ENCODE results near the gene PPP6R2.

The PPP6R2 gene

DNA sequence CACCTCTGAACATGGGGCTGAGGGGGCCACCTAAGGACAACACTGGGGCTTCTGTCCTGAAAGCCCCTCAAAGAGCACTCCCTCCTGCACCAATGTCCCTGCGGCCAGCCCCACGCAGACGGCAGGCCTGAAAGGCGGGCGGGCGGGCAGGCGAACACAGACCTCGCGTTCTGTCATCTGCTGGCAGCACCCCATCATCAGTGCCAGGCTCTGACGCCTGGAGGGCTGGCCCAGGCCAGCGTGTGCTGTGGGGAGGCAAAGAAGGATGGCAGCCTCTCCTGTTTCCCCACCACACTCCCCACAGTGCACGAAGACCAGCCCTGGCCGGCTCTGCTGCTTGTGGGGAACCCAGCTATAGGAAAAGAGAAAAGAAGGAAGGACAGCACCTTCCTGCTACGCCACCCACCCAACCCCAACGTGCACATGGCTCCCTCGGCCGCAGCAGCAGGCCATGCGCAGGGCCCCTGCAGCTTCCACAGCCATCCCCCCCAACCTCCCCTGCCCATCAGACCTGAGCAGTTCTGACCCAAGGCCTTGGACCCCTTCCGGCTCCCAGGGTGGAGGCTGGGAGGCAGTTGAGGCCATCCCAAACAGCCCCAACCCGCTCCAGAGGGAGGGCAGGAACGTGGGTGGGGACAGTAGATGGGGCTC is 128.2 kb downstream of the PPP6R2 start:
- Histone ChIP-seq H3K9me3 (ENCODE audit: control extremely low read depth in 1 of 5, control insufficient read depth in 4 of 5, insufficient read depth in 2 of 5, low read depth in 1 of 5, low read length in 4 of 5) (no peaks in the 10 kb centered on the region), H3K27ac (ENCODE audit: insufficient read depth in 1 of 2, low read depth in 1 of 2, low read length in 2 of 2, poor library complexity in 1 of 2, severe bottlenecking in 2 of 2) (peak overlapping the region; percentile 7 to 76), H3K4me3 (ENCODE audit: control insufficient read depth in 1 of 7, extremely low read depth in 1 of 7, insufficient read depth in 4 of 7, low read depth in 2 of 7, low read length in 6 of 7) (peak overlapping the region in 1 of 7 experiments; percentile 30), H3K27me3 (replicated peaks in 2 of 5; ENCODE audit: control insufficient read depth in 4 of 5, insufficient read depth in 5 of 5, low read length in 4 of 5) (no peaks in the 10 kb centered on the region), H3K36me3 (ENCODE audit: control insufficient read depth in 4 of 4, insufficient read depth in 4 of 4, low read length in 3 of 4) (peaks cover 3 to 14% (median 10%) of the 10 kb centered on the region in 4 experiments), H3K4me1 (ENCODE audit: control extremely low read depth in 1 of 4, control insufficient read depth in 4 of 4, insufficient read depth in 4 of 4, low read length in 3 of 4) (peaks cover 4 to 74% (median 71%) of the 10 kb centered on the region in 4 experiments)
- POLR2A ChIA-PET = interaction anchor here (0.6 to 1.7 kb wide), 3 partner anchors 9 to 36 kb away, joined by 3 to 4 read pairs (median 3); partner anchors contain the start of genes LMF2 and NCAPH2
- no peak for DNase-seq
- CTCF ChIA-PET = interaction anchor here (0.9 to 2.8 kb wide), 5 partner anchors 16 to 195 kb away, joined by 3 to 13 read pairs (median 5); partner anchors contain the start of gene SCO2
- 93% methylated on average over 4 of the region's 21 CpGs for WGBS (ENCODE audit: insufficient coverage)

DNA sequence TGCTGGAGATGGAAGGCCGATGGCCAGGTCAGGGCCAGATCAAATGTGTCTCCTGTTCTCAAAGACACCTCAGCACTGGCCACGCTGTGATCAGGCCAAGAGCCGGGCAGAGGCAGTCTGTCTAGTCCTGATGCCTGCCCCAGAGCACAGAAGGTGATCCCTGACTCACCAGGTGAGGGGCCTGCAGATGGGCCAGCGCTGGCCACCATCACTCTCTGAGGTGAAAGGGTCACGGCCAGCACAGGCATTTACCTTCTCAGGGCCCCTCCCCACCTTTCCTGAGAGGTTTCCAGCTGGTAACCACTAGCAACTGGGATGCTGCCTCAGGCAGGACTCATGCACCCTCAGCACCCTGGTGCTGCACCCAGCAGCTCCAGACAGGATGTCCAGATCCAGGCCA is 128.8 kb downstream of the PPP6R2 start:
- POLR2A ChIA-PET = interaction anchor here (1.4 kb wide), 1 partner anchor 8 kb away, joined by 3 read pairs; no protein-coding TSS in a partner anchor
- H3K9me3 ChIP-seq (ENCODE audit: control extremely low read depth in 1 of 5, control insufficient read depth in 4 of 5, insufficient read depth in 2 of 5, low read depth in 1 of 5, low read length in 4 of 5) = no peaks in the 10 kb centered on the region
- H3K27ac ChIP-seq (ENCODE audit: insufficient read depth in 1 of 2, low read depth in 1 of 2, low read length in 2 of 2, poor library complexity in 1 of 2, severe bottlenecking in 2 of 2) = no peak overlapping the region
- H3K36me3 ChIP-seq (ENCODE audit: control insufficient read depth in 4 of 4, insufficient read depth in 4 of 4, low read length in 3 of 4) = peaks cover under 1 to 7% (median 3%) of the 10 kb centered on the region in 4 experiments
- CTCF ChIA-PET = interaction anchor here (0.9 to 2.8 kb wide), 5 partner anchors 12 to 196 kb away, joined by 3 to 13 read pairs (median 9); no protein-coding TSS in a partner anchor
- H3K4me3 ChIP-seq (ENCODE audit: control insufficient read depth in 1 of 7, extremely low read depth in 1 of 7, insufficient read depth in 4 of 7, low read depth in 2 of 7, low read length in 6 of 7) = no peak overlapping the region
- H3K27me3 ChIP-seq (replicated peaks in 2 of 5; ENCODE audit: control insufficient read depth in 4 of 5, insufficient read depth in 5 of 5, low read length in 4 of 5) = no peaks in the 10 kb centered on the region
- WGBS (ENCODE audit: insufficient coverage) = 88% methylated on average over 5 of the region's 5 CpGs
- peaks cover 4 to 74% (median 71%) of the 10 kb centered on the region in 4 experiments for H3K4me1 ChIP-seq (ENCODE audit: control extremely low read depth in 1 of 4, control insufficient read depth in 4 of 4, insufficient read depth in 4 of 4, low read length in 3 of 4)
- DNase-seq = no peak

DNA sequence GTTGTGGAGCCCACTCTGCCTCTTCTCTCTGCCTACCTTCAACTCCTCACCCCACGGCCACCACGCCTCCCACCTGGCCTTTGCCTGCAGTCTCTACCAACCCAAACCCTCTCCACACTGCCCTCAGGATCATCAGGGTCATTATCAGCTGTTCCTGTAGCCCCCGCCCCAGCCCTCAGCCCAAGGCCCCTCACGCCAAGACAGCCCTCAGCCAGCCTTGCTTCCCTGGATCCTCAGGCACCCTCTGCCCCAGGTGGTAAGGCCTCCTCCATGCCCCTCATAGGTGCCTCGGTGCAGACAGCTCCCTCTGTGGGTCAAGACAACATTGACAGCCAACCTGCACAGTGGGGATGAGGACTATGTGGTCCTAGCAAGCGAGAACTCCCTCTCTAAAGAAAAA is 130.0 kb downstream of the PPP6R2 start:
- H3K4me3 ChIP-seq (ENCODE audit: control insufficient read depth in 1 of 7, extremely low read depth in 1 of 7, insufficient read depth in 4 of 7, low read depth in 2 of 7, low read length in 6 of 7) = peak overlapping the region in 3 of 7 experiments; percentile 63 to 76 (median 75)
- H3K4me1 ChIP-seq (ENCODE audit: control extremely low read depth in 1 of 4, control insufficient read depth in 4 of 4, insufficient read depth in 4 of 4, low read length in 3 of 4) = peaks cover 4 to 69% (median 67%) of the 10 kb centered on the region in 4 experiments

DNA sequence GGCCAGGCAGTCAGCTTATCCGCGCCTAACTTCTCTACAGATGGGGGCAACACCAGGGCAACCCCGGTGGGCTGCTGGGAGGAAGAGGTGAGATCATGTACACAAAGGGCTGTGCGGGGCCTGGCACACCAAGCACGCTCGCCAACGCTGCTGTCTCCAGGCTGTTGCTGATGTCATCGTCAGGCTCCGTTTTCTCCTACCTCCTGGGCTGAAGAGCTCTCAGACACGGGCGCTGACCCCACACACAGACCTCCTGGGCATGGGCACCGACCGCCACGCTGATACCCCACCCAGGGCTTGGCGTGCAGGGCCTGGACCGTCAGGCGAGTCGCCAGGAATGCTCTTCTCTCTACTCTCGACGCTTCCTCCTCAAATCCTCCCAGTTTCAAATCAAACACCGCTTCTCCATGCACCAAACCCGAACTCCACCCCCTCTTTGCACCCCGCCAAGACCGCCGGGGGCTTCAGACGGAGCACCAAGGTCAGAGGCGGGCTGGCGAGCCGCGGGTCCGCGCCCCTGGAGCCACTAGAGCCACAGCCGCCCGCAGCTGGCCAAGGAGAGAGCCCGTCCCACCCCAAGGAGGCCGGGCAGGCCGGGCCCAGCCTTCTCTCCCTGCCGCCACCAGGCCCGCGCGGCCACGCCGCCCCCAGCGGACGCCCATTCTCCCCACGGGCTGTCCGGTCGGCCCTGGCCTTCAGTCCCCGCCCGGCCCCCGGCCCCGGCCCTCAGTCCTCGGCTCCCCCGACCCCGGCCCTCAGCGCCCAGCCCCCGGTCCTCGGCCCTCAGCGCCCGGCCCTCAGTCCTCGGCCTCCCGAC is 130.9 kb downstream of the PPP6R2 start:
- H3K36me3 ChIP-seq (ENCODE audit: control insufficient read depth in 4 of 4, insufficient read depth in 4 of 4, low read length in 3 of 4) = no peaks in the 10 kb centered on the region
- 18% methylated on average over 48 of the region's 62 CpGs for WGBS (ENCODE audit: insufficient coverage)
- ChIA-PET CTCF (interaction anchor here (0.9 to 2.8 kb wide), 7 partner anchors 9 to 35 kb away, joined by 3 to 13 read pairs (median 5); no protein-coding TSS in a partner anchor), POLR2A (no interaction called here)
- DNase-seq = no peak
- H3K27ac ChIP-seq (ENCODE audit: insufficient read depth in 1 of 2, low read depth in 1 of 2, low read length in 2 of 2, poor library complexity in 1 of 2, severe bottlenecking in 2 of 2) = peak overlapping the region in 1 of 2 experiments; percentile 34
- peak overlapping the region; percentile 46 to 76 (median 72) for H3K4me3 ChIP-seq (ENCODE audit: control insufficient read depth in 1 of 7, extremely low read depth in 1 of 7, insufficient read depth in 4 of 7, low read depth in 2 of 7, low read length in 6 of 7)
- peaks cover 4 to 59% (median 57%) of the 10 kb centered on the region in 4 experiments for H3K4me1 ChIP-seq (ENCODE audit: control extremely low read depth in 1 of 4, control insufficient read depth in 4 of 4, insufficient read depth in 4 of 4, low read length in 3 of 4)
- no peaks in the 10 kb centered on the region for H3K9me3 ChIP-seq (ENCODE audit: control extremely low read depth in 1 of 5, control insufficient read depth in 4 of 5, insufficient read depth in 2 of 5, low read depth in 1 of 5, low read length in 4 of 5)
- peaks cover 0 to 6% (median 0%) of the 10 kb centered on the region in 5 experiments for H3K27me3 ChIP-seq (replicated peaks in 2 of 5; ENCODE audit: control insufficient read depth in 4 of 5, insufficient read depth in 5 of 5, low read length in 4 of 5)

More for the DNA sequence above, 130.0 kb downstream of the PPP6R2 start:
- DNase-seq = peak in 2 of 3 donors; percentile 52 to 55
- H3K9me3 ChIP-seq (ENCODE audit: control extremely low read depth in 1 of 5, control insufficient read depth in 4 of 5, insufficient read depth in 2 of 5, low read depth in 1 of 5, low read length in 4 of 5) = no peaks in the 10 kb centered on the region
- ChIA-PET CTCF (interaction anchor here (0.8 to 2.8 kb wide), 10 partner anchors 10 to 143 kb away, joined by 3 to 13 read pairs (median 4); no protein-coding TSS in a partner anchor), POLR2A (no interaction called here)
- H3K27me3 ChIP-seq (replicated peaks in 2 of 5; ENCODE audit: control insufficient read depth in 4 of 5, insufficient read depth in 5 of 5, low read length in 4 of 5) = no peaks in the 10 kb centered on the region
- H3K27ac ChIP-seq (ENCODE audit: insufficient read depth in 1 of 2, low read depth in 1 of 2, low read length in 2 of 2, poor library complexity in 1 of 2, severe bottlenecking in 2 of 2) = no peak overlapping the region
- 79% methylated on average over 6 of the region's 6 CpGs for WGBS (ENCODE audit: insufficient coverage)
- H3K36me3 ChIP-seq (ENCODE audit: control insufficient read depth in 4 of 4, insufficient read depth in 4 of 4, low read length in 3 of 4) = no peaks in the 10 kb centered on the region

DNA sequence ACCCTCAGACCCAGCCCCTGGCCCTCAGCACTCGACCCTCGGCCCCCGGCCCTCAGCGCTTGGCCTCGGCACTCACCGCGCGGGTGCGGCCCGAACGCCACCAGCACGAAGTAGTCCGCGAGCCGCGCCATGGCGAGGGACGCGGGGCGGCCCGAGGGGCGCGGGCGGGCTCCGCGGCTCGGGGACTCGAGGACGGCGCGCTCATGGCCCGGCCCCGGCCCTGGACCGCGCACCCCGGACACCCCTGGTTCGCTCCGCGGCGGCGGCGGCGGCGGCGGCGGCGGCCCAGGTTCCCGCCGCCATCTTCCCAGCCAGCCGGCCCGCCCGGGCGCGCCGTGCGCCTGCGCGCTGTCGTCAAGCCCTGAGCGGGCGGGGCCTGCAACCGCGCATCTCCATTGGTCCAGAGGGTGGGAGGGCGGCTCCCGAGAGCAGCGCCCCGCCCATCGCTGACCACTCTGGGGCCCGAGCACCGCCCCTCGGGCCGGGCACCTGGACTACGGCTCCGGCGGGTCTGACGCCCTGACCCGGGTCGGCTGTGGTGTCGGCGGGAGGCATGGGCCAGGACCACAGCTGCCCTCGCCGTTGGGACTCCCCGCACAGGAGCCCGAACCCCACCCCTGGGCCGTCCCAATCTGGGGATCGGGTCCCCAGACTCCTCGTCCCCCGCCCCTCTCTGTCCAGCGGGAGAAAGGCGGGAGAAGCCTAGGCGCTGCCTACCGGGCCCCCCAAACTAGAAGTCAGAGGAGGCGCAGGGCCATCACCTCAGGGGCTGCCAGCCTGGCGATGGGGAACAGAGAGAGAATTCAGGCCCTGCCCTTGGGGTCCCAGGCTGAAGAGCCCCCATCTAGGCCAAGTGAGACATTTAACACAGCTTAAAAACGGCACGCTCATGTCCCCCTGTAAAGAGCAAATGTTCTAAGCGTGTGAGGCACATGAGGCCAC is 131.9 kb downstream of the PPP6R2 start, which contains the start of gene SBF1:
SBF1 (minus strand) TSS at position 326 of the 942 bp plus-strand sequence; CDS start at position 131, 195 bp downstream.
- Histone ChIP-seq H3K27ac (ENCODE audit: insufficient read depth in 1 of 2, low read depth in 1 of 2, low read length in 2 of 2, poor library complexity in 1 of 2, severe bottlenecking in 2 of 2) (peak within 1 kb of the TSS in 1 of 2 experiments; percentile 68), H3K9me3 (ENCODE audit: control extremely low read depth in 1 of 5, control insufficient read depth in 4 of 5, insufficient read depth in 2 of 5, low read depth in 1 of 5, low read length in 4 of 5) (no peaks in the 10 kb centered on the region), H3K36me3 (ENCODE audit: control insufficient read depth in 4 of 4, insufficient read depth in 4 of 4, low read length in 3 of 4) (no peaks in the 10 kb centered on the region), H3K27me3 (replicated peaks in 2 of 5; ENCODE audit: control insufficient read depth in 4 of 5, insufficient read depth in 5 of 5, low read length in 4 of 5) (peaks cover 0 to 16% (median 4%) of the 10 kb centered on the region in 5 experiments), H3K4me1 (ENCODE audit: control extremely low read depth in 1 of 4, control insufficient read depth in 4 of 4, insufficient read depth in 4 of 4, low read length in 3 of 4) (peaks cover 4 to 50% (median 48%) of the 10 kb centered on the region in 4 experiments), H3K4me3 (ENCODE audit: control insufficient read depth in 1 of 7, extremely low read depth in 1 of 7, insufficient read depth in 4 of 7, low read depth in 2 of 7, low read length in 6 of 7) (peak within 1 kb of the TSS; percentile 63 to 76 (median 72))
- CTCF ChIA-PET = interaction anchor here (0.9 kb wide), 1 partner anchor 23 kb away, joined by 3 read pairs; no protein-coding TSS in a partner anchor
- peak; percentile 77 to 82 (median 81) for DNase-seq
- POLR2A ChIA-PET = no interaction called here
- 3% methylated on average over 75 of the region's 97 CpGs for WGBS (ENCODE audit: insufficient coverage)

DNA sequence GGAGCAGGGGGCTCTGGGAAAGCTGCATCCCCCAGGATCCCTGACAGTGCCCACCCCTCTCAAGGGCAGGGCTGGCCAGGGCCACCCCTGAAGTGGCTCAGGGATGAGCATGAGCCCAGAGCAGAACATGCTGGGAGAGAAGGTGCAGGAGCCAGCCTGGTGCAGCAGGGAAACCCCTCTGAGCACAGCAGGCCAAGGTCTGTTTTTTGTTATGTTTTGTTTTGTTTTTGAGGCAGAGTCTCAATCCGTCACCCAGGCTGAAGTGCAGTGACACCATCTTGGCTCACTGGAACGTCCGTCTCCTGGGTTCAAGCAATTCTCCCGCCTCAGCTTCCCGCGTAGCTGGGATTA is 132.5 kb downstream of the PPP6R2 start:
- H3K27ac ChIP-seq (ENCODE audit: insufficient read depth in 1 of 2, low read depth in 1 of 2, low read length in 2 of 2, poor library complexity in 1 of 2, severe bottlenecking in 2 of 2) = peak overlapping the region in 1 of 2 experiments; percentile 68
- no peak for DNase-seq
- H3K4me1 ChIP-seq (ENCODE audit: control extremely low read depth in 1 of 4, control insufficient read depth in 4 of 4, insufficient read depth in 4 of 4, low read length in 3 of 4) = peaks cover 4 to 43% (median 42%) of the 10 kb centered on the region in 4 experiments
- CTCF ChIA-PET = interaction anchor here (0.9 kb wide), 1 partner anchor 23 kb away, joined by 3 read pairs; no protein-coding TSS in a partner anchor
- peak overlapping the region in 4 of 7 experiments; percentile 72 to 76 (median 76) for H3K4me3 ChIP-seq (ENCODE audit: control insufficient read depth in 1 of 7, extremely low read depth in 1 of 7, insufficient read depth in 4 of 7, low read depth in 2 of 7, low read length in 6 of 7)
- no peaks in the 10 kb centered on the region for H3K9me3 ChIP-seq (ENCODE audit: control extremely low read depth in 1 of 5, control insufficient read depth in 4 of 5, insufficient read depth in 2 of 5, low read depth in 1 of 5, low read length in 4 of 5)
- no CpG with 5 or more reads among the region's 6 CpGs for WGBS (ENCODE audit: insufficient coverage)
- peaks cover 0 to 22% (median 9%) of the 10 kb centered on the region in 5 experiments for H3K27me3 ChIP-seq (replicated peaks in 2 of 5; ENCODE audit: control insufficient read depth in 4 of 5, insufficient read depth in 5 of 5, low read length in 4 of 5)
- H3K36me3 ChIP-seq (ENCODE audit: control insufficient read depth in 4 of 4, insufficient read depth in 4 of 4, low read length in 3 of 4) = no peaks in the 10 kb centered on the region
- POLR2A ChIA-PET = no interaction called here
